Stimulated activated CD8-positive, alpha-beta memory T cell treated with anti-CD3 and anti-CD28 coated beads, Interleukin-12 subunit alpha, Interleukin-12 subunit beta, amount 100 ng/mL, for 24 hours (primary cell): ENCODE measurements around the gene PITPNM1.
"Not testable (repeated sequence)": the region's sequence is repeated elsewhere in the genome, so short reads cannot be mapped to it uniquely, and the experiment has no call there.

Experiments used
- DNase-seq: peaks from one replicate; pipeline ENCODE4 v3.0.0-alpha.2; 2020; ENCODE audit errors: extremely low read depth

PITPNM1 gene

GRCh38 chr11:67523556-67524479 lies 18.7 kb upstream of the PITPNM1 start:
- DNase-seq: no peak

GRCh38 chr11:67522844-67523555 lies 17.8 kb upstream of the PITPNM1 start, which contains the start of gene CABP2:
Gene CABP2, minus strand, starts transcription at chr11:67523446. Its CDS starts 120 bp downstream, at chr11:67523326.
- DNase-seq: no peak

GRCh38 chr11:67522338-67522737 lies 17.2 kb upstream of the PITPNM1 start:
- DNase-seq: no peak

- DNase-seq: no peak
Measured at GRCh38 chr11:67521924-67522323, 16.8 kb upstream of the PITPNM1 start.

GRCh38 chr11:67520856-67521824 lies 16.0 kb upstream of the PITPNM1 start:
- no peak for DNase-seq

GRCh38 chr11:67519726-67520125 lies 14.6 kb upstream of the PITPNM1 start:
- DNase-seq: no peak

- DNase-seq: no peak
Measured at GRCh38 chr11:67517784-67518552, 12.8 kb upstream of the PITPNM1 start.

GRCh38 chr11:67516806-67517205 lies 11.6 kb upstream of the PITPNM1 start:
- DNase-seq: no peak

GRCh38 chr11:67514116-67514515 lies 9.0 kb upstream of the PITPNM1 start:
- DNase-seq: no peak

GRCh38 chr11:67511558-67511957 lies 6.4 kb upstream of the PITPNM1 start:
- DNase-seq: not testable (repeated sequence)

GRCh38 chr11:67510023-67510345 lies 4.8 kb upstream of the PITPNM1 start:
- DNase-seq: no peak

- peak; percentile 100 for DNase-seq
Measured at GRCh38 chr11:67508486-67509121, 3.4 kb upstream of the PITPNM1 start.

GRCh38 chr11:67507864-67508485 lies 2.8 kb upstream of the PITPNM1 start, which contains the start of gene CDK2AP2:
Gene CDK2AP2, minus strand, starts transcription at chr11:67508162. Its CDS starts 80 bp downstream, at chr11:67508082.
- peak; percentile 97 for DNase-seq

- no peak for DNase-seq
Measured at GRCh38 chr11:67507242-67507863, 2.2 kb upstream of the PITPNM1 start.

- no peak for DNase-seq
Measured at GRCh38 chr11:67506426-67507051, 1.4 kb upstream of the PITPNM1 start.

- peak; percentile 80 for DNase-seq
Measured at GRCh38 chr11:67505605-67506396, 638 bp upstream of the PITPNM1 start.

- no peak for DNase-seq
Measured at GRCh38 chr11:67504005-67504949, 886 bp downstream of the PITPNM1 start.
